Measurements from ENCODE around the gene NECTIN1. TPM values are rescaled to one million over a fixed set of nuclear protein-coding genes. Genes with fewer than 3 reads are reported as not detected.

NECTIN1 gene
- total RNA-seq, 2 donors from 2014 or later, result 29.3 to 45.3 TPM

- Histone ChIP-seq H3K36me3 (ENCODE audit: control insufficient read depth, insufficient read depth, low read length) (no peaks in the 10 kb centered on the region), H3K4me1 (ENCODE audit: control insufficient read depth, insufficient read depth, low read length) (peaks cover 3% of the 10 kb centered on the region), H3K4me3 (ENCODE audit: low read length) (no peak overlapping the region), H3K9ac (ENCODE audit: extremely low read depth, low read length, poor library complexity, severe bottlenecking) (no peak overlapping the region), H3K27me3 (ENCODE audit: control insufficient read depth, insufficient read depth, low read length, poor library complexity, severe bottlenecking) (peaks cover 6% of the 10 kb centered on the region), H3K27ac (ENCODE audit: low read depth, low read length) (no peak overlapping the region), H3K9me3 (ENCODE audit: control insufficient read depth, low read length) (no peaks in the 10 kb centered on the region)
- Mint-ChIP-seq H3K36me3 (ENCODE audit: low read depth) (no peaks in the 10 kb centered on the region), H3K4me3 (no peak overlapping the region), H3K9me3 (no peaks in the 10 kb centered on the region), H3K4me1 (peaks cover 5% of the 10 kb centered on the region), H3K27ac (peak overlapping the region; percentile 28), H3K27me3 (ENCODE audit: insufficient read depth) (peaks cover 12% of the 10 kb centered on the region)
- 85 to 90% methylated on average over 9 to 11 of the region's 11 CpGs for WGBS, 2 experiments (ENCODE audit: insufficient coverage in 1 of 2, insufficient read length in 1 of 2)
- no peak for TF ChIP-seq CTCF (conservative IDR thresholded peaks at IDR 0.05)
- no peak for DNase-seq
Observed at GRCh38 chr11:119763071-119763728, 34.2 kb upstream of the NECTIN1 start.

- Mint-ChIP-seq H3K27me3 (ENCODE audit: insufficient read depth) (peaks cover 13% of the 10 kb centered on the region), H3K27ac (no peak overlapping the region), H3K36me3 (ENCODE audit: low read depth) (no peaks in the 10 kb centered on the region), H3K4me1 (peaks cover 10% of the 10 kb centered on the region), H3K9me3 (no peaks in the 10 kb centered on the region), H3K4me3 (no peak overlapping the region)
- no peak overlapping the region for H3K4me3 ChIP-seq (ENCODE audit: low read length)
- DNase-seq, result no peak
- H3K36me3 ChIP-seq (ENCODE audit: control insufficient read depth, insufficient read depth, low read length), result no peaks in the 10 kb centered on the region
- H3K9me3 ChIP-seq (ENCODE audit: control insufficient read depth, low read length), result no peaks in the 10 kb centered on the region
- no peak overlapping the region for H3K9ac ChIP-seq (ENCODE audit: extremely low read depth, low read length, poor library complexity, severe bottlenecking)
- WGBS, 2 experiments (ENCODE audit: insufficient coverage in 1 of 2, insufficient read length in 1 of 2), result 88 to 100% methylated on average over 3 to 5 of the region's 5 CpGs
- no peak for TF ChIP-seq CTCF (conservative IDR thresholded peaks at IDR 0.05)
- peaks cover 6% of the 10 kb centered on the region for H3K27me3 ChIP-seq (ENCODE audit: control insufficient read depth, insufficient read depth, low read length, poor library complexity, severe bottlenecking)
- H3K27ac ChIP-seq (ENCODE audit: low read depth, low read length), result no peak overlapping the region
- H3K4me1 ChIP-seq (ENCODE audit: control insufficient read depth, insufficient read depth, low read length), result peaks cover 3% of the 10 kb centered on the region
Observed at GRCh38 chr11:119759747-119760412, 30.9 kb upstream of the NECTIN1 start.

- peak; percentile 69 for DNase-seq
- Mint-ChIP-seq H3K4me1 (peaks cover 8% of the 10 kb centered on the region), H3K27me3 (ENCODE audit: insufficient read depth) (peaks cover 18% of the 10 kb centered on the region), H3K4me3 (no peak overlapping the region), H3K27ac (no peak overlapping the region), H3K36me3 (ENCODE audit: low read depth) (no peaks in the 10 kb centered on the region), H3K9me3 (no peaks in the 10 kb centered on the region)
- H3K9me3 ChIP-seq (ENCODE audit: control insufficient read depth, low read length), result no peaks in the 10 kb centered on the region
- H3K27ac ChIP-seq (ENCODE audit: low read depth, low read length), result no peak overlapping the region
- TF ChIP-seq CTCF (conservative IDR thresholded peaks at IDR 0.05), result no peak
- WGBS, 2 experiments (ENCODE audit: insufficient coverage in 1 of 2, insufficient read length in 1 of 2), result 73 to 83% methylated on average over 4 to 8 of the region's 8 CpGs
- no peak overlapping the region for H3K4me3 ChIP-seq (ENCODE audit: low read length)
- peaks cover 6% of the 10 kb centered on the region for H3K27me3 ChIP-seq (ENCODE audit: control insufficient read depth, insufficient read depth, low read length, poor library complexity, severe bottlenecking)
- H3K36me3 ChIP-seq (ENCODE audit: control insufficient read depth, insufficient read depth, low read length), result no peaks in the 10 kb centered on the region
- no peak overlapping the region for H3K9ac ChIP-seq (ENCODE audit: extremely low read depth, low read length, poor library complexity, severe bottlenecking)
- peaks cover 3% of the 10 kb centered on the region for H3K4me1 ChIP-seq (ENCODE audit: control insufficient read depth, insufficient read depth, low read length)
Observed at GRCh38 chr11:119759324-119759723, 30.3 kb upstream of the NECTIN1 start.

Measured in endodermal cell (in vitro differentiated cells).